Measurements from ENCODE around the gene B4GALT3. TPM values are rescaled to one million over a fixed set of nuclear protein-coding genes. Genes with fewer than 3 reads are reported as not detected.

B4GALT3 gene
- total and polyA plus RNA-seq, 9 of the 15 experiments (the other 6 are each of a cell fraction or from before 2014, with no cell fraction given): 31.2 to 103 (median 46.1) TPM

- H3K4me3 ChIP-seq: no peak overlapping the region
- H3K4me1 ChIP-seq (replicated peaks in 1 of 2; ENCODE audit: control insufficient read depth in 2 of 2, insufficient read depth in 2 of 2, low read length in 2 of 2): peaks cover 0 to 4% of the 10 kb centered on the region in 2 experiments; a peak in 3 of 5 replicates
- FAIRE-seq (no peak), DNase-seq (ENCODE audit: extremely low read depth in 1 of 4, low spot score in 3 of 4) (no peak), ATAC-seq (no peak)
- no peaks in the 10 kb centered on the region for H3K79me2 ChIP-seq (ENCODE audit: control insufficient read depth, insufficient read depth, low read length)
- intact Hi-C loops (cut with micrococcal nuclease): no loop called here
- in situ Hi-C loops (cut with MboI): no loop called here
- no peak overlapping the region; a peak in 1 of 4 replicates for H3K9ac ChIP-seq (ENCODE audit: insufficient read depth in 1 of 2, low read depth in 2 of 2, low read length in 2 of 2)
- TF ChIP-seq, protein P1, sequence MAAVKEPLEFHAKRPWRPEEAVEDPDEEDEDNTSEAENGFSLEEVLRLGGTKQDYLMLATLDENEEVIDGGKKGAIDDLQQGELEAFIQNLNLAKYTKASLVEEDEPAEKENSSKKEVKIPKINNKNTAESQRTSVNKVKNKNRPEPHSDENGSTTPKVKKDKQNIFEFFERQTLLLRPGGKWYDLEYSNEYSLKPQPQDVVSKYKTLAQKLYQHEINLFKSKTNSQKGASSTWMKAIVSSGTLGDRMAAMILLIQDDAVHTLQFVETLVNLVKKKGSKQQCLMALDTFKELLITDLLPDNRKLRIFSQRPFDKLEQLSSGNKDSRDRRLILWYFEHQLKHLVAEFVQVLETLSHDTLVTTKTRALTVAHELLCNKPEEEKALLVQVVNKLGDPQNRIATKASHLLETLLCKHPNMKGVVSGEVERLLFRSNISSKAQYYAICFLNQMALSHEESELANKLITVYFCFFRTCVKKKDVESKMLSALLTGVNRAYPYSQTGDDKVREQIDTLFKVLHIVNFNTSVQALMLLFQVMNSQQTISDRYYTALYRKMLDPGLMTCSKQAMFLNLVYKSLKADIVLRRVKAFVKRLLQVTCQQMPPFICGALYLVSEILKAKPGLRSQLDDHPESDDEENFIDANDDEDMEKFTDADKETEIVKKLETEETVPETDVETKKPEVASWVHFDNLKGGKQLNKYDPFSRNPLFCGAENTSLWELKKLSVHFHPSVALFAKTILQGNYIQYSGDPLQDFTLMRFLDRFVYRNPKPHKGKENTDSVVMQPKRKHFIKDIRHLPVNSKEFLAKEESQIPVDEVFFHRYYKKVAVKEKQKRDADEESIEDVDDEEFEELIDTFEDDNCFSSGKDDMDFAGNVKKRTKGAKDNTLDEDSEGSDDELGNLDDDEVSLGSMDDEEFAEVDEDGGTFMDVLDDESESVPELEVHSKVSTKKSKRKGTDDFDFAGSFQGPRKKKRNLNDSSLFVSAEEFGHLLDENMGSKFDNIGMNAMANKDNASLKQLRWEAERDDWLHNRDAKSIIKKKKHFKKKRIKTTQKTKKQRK (IDR thresholded peaks at IDR 0.05; ENCODE audit: borderline replicate concordance, low read depth, low read length): no peak
- TF ChIP-seq GABPB2 (CRISPR knock-in tag; conservative IDR thresholded peaks at IDR 0.05) (no peak), HMGN3 (IDR thresholded peaks at IDR 0.05; ENCODE audit: borderline replicate concordance, extremely low read depth, insufficient read length, low read depth, low read length) (no peak), NFE2 (IDR thresholded peaks at IDR 0.05; ENCODE audit: low read depth) (no peak), POLR2G (IDR thresholded peaks at IDR 0.05; ENCODE audit: low read depth, low read length) (0 out of 2 replicates have a peak, but pooled peaks have one; percentile 16), CGGBP1 (CRISPR knock-in tag; IDR thresholded peaks at IDR 0.05) (no peak)
- no peaks in the 10 kb centered on the region for H3K36me3 ChIP-seq (ENCODE audit: control insufficient read depth, insufficient read depth, low read length)
- CTCF ChIA-PET (ENCODE audit: low intra/inter-chr PET ratio): interaction anchor here (2.1 kb wide), 1 partner anchor 144 kb away, joined by 8 read pairs; no protein-coding TSS in a partner anchor
- H4K20me1 ChIP-seq (replicated peaks; ENCODE audit: control insufficient read depth, insufficient read depth, low read length): no peaks in the 10 kb centered on the region
- POLR2A ChIA-PET: interaction anchor here (0.7 to 1.5 kb wide), 3 partner anchors 8 to 218 kb away, joined by 3 to 5 read pairs (median 3); partner anchors contain the start of gene UFC1
- no peak overlapping the region for H2AFZ ChIP-seq (ENCODE audit: low read depth, low read length)
- no peak overlapping the region for H3K27ac ChIP-seq (ENCODE audit: extremely low read depth, low read depth, low read length)
- BruUV-seq (replicated peaks): no TSS peak
- no peaks in the 10 kb centered on the region for H3K9me3 ChIP-seq (replicated peaks; ENCODE audit: control insufficient read depth, insufficient read depth, low read depth, low read length)
- no peak overlapping the region for H3K4me2 ChIP-seq (ENCODE audit: insufficient read depth, low read length)
- no peaks in the 10 kb centered on the region for H3K27me3 ChIP-seq (ENCODE audit: control insufficient read depth in 2 of 2, insufficient read depth in 2 of 2, low read length in 2 of 2)
- 89% methylated on average over 29 of the region's 29 CpGs for WGBS (ENCODE audit: insufficient coverage, low coverage, missing lambda C conversion rate)
- no peaks in the 10 kb centered on the region for H3K9me1 ChIP-seq (ENCODE audit: control insufficient read depth, insufficient read depth, low read length)
These were observed 36.4 kb downstream of the B4GALT3 start for GRCh38 chr1:161140755-161141400.

Measured in K562 (cell line).